Nephron progenitor cell (in vitro differentiated cells): ENCODE results near the gene AP3D1.

Source experiments
- DNase-seq: peaks from one replicate; pipeline ENCODE4 v3.0.0; 2021
- H3K27ac Mint-ChIP-seq: 2 replicates; pipeline ENCODE4 v1.8.0; 2021; ENCODE audit warnings: mild to moderate bottlenecking, moderate library complexity, mixed read lengths
- H3K27me3 Mint-ChIP-seq: 2 replicates; pipeline ENCODE4 v1.8.0; 2021; ENCODE audit warnings: mild to moderate bottlenecking, low read depth, mixed read lengths; ENCODE audit not compliant: poor library complexity
- H3K36me3 Mint-ChIP-seq: 2 replicates; pipeline ENCODE4 v1.8.0; 2021; ENCODE audit warnings: low read depth, mixed read lengths
- H3K4me1 Mint-ChIP-seq: 2 replicates; pipeline ENCODE4 v1.8.0; 2021; ENCODE audit warnings: mixed read lengths
- H3K4me3 Mint-ChIP-seq: 2 replicates; pipeline ENCODE4 v1.8.0; 2021; ENCODE audit warnings: mild to moderate bottlenecking, moderate library complexity, mixed read lengths
- H3K9me3 Mint-ChIP-seq: 2 replicates; pipeline ENCODE4 v1.8.0; 2021; ENCODE audit warnings: mild to moderate bottlenecking, moderate library complexity, mixed read lengths
- TF ChIP-seq, protein P1 (sequence below): fragments of 200-600 bp; sonication (generic); IDR thresholded peaks from 2 replicates; pipeline ENCODE4 v1.5.0; 2021; ENCODE audit warnings: antibody characterized with exemption

AP3D1 gene

DNA sequence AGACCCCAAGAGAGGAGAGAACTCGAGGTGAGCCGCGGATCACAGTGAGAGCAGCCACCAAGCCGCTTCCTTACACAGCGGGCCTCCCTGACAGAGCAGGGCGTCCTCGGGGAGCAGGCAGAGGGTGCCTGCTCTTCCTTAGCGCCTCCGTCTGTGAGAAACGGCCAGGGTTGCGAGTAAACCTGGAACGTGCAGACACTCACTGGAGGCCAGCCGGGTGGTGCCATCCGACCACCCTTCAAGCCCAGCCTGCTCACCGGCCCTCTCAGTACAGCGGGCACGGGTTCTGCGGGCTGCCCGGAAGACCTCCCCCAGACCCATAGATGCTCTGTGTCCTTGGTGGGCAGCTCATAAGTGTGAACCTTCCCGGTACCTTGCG lies 22.0 kb upstream of the AP3D1 start:
- no peak for DNase-seq
- Mint-ChIP-seq H3K4me3 (peak overlapping the region; percentile 52), H3K4me1 (peaks cover 73% of the 10 kb centered on the region), H3K27me3 (peaks cover 3% of the 10 kb centered on the region), H3K36me3 (peaks cover 17% of the 10 kb centered on the region), H3K27ac (peak overlapping the region; percentile 92), H3K9me3 (no peaks in the 10 kb centered on the region)
- TF ChIP-seq, protein P1, sequence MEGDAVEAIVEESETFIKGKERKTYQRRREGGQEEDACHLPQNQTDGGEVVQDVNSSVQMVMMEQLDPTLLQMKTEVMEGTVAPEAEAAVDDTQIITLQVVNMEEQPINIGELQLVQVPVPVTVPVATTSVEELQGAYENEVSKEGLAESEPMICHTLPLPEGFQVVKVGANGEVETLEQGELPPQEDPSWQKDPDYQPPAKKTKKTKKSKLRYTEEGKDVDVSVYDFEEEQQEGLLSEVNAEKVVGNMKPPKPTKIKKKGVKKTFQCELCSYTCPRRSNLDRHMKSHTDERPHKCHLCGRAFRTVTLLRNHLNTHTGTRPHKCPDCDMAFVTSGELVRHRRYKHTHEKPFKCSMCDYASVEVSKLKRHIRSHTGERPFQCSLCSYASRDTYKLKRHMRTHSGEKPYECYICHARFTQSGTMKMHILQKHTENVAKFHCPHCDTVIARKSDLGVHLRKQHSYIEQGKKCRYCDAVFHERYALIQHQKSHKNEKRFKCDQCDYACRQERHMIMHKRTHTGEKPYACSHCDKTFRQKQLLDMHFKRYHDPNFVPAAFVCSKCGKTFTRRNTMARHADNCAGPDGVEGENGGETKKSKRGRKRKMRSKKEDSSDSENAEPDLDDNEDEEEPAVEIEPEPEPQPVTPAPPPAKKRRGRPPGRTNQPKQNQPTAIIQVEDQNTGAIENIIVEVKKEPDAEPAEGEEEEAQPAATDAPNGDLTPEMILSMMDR = no peak

DNA sequence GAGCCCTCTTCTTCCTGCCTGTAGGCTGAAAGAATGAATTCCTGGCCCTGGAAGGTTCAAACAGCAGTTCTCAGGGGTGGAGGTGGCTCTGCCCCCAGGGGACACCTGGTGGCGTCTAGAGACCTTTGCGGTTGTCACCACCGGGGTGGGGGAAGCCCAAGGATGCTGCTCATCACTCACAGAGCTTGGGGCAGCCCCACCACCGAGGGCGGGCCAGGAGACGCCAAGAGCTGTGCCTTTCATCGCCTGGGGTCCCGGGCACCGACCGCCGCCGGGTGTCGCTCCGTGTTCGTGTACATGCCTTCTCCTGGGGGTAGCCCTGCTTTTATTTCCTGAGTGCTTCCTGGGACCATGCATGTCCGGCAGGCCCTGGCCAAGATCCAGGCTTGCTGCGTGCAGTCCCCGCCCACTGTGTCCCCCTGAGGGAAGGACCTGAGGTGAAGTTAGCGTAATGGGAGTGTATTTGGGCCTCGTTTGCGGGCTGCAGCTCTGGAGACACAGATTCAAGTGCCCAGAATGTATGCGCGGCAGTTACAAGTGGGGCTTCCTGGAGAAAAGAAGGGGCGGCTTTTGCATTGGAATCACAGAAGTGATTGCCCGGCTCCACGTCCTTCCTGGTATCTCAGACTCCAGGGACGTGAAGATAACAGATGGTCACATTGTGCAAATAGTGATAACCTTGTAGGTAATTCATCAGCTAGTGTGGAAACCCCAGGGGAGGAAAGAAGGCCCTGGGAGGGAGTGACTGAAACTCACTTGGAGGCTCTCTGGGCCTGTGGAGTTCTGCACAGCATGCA lies 20.2 kb upstream of the AP3D1 start:
- no peaks in the 10 kb centered on the region for H3K9me3 Mint-ChIP-seq
- peak overlapping the region; percentile 52 for H3K4me3 Mint-ChIP-seq
- TF ChIP-seq, protein P1 = no peak

DNA sequence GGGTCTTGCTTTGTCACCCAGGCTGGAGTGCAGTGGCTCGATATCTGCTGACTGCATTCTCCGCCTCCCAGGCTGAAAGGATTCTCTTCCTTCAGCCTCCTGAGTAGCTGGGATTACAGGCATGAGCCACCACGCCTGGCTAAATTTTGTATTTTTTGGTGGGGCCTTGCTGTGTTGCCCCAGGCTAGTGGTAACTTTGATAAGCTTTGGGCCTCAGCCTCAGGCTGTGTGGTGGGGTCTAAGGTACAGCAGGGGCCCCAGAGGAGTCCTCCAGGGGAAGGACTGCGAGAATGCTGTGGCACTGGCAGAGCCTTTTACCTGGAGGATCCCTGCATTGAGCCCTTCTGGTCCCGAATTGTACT lies 19.6 kb upstream of the AP3D1 start:
- Mint-ChIP-seq H3K4me3 (peak overlapping the region; percentile 30), H3K27ac (peak overlapping the region; percentile 99), H3K27me3 (peaks cover 3% of the 10 kb centered on the region), H3K4me1 (peaks cover 83% of the 10 kb centered on the region), H3K36me3 (peaks cover 12% of the 10 kb centered on the region), H3K9me3 (no peaks in the 10 kb centered on the region)
- no peak for DNase-seq
- TF ChIP-seq, protein P1 = no peak

More for the DNA sequence above, 20.2 kb upstream of the AP3D1 start:
- no peak for DNase-seq
- peaks cover 88% of the 10 kb centered on the region for H3K4me1 Mint-ChIP-seq
- H3K27ac Mint-ChIP-seq = peak overlapping the region; percentile 42
- H3K36me3 Mint-ChIP-seq = peaks cover 14% of the 10 kb centered on the region
- peaks cover 3% of the 10 kb centered on the region for H3K27me3 Mint-ChIP-seq

DNA sequence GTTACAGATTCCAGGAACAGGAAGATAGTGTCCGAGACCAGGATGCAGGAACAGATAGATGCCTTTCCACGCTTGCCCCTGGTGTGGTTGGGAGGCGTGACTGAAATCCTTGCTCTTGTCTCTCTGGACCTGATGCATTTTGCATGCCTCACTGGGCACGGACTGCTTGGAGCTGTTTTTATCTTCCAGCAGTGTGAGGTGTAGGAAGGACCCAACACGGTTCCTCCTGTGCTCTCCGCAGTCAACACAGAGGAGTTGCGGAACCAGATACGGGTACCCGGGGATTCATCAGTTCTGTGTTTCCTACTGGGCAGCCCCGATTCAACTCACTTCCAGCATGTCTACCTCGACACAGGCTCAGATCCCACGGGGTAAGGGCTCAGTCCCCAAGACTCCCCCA lies 18.9 kb upstream of the AP3D1 start:
- TF ChIP-seq, protein P1 = no peak
- Mint-ChIP-seq H3K4me3 (peak overlapping the region; percentile 56), H3K36me3 (peaks cover 8% of the 10 kb centered on the region), H3K27ac (peak overlapping the region; percentile 99), H3K4me1 (peaks cover 84% of the 10 kb centered on the region), H3K9me3 (no peaks in the 10 kb centered on the region), H3K27me3 (peaks cover 3% of the 10 kb centered on the region)
- DNase-seq = peak; percentile 60

DNA sequence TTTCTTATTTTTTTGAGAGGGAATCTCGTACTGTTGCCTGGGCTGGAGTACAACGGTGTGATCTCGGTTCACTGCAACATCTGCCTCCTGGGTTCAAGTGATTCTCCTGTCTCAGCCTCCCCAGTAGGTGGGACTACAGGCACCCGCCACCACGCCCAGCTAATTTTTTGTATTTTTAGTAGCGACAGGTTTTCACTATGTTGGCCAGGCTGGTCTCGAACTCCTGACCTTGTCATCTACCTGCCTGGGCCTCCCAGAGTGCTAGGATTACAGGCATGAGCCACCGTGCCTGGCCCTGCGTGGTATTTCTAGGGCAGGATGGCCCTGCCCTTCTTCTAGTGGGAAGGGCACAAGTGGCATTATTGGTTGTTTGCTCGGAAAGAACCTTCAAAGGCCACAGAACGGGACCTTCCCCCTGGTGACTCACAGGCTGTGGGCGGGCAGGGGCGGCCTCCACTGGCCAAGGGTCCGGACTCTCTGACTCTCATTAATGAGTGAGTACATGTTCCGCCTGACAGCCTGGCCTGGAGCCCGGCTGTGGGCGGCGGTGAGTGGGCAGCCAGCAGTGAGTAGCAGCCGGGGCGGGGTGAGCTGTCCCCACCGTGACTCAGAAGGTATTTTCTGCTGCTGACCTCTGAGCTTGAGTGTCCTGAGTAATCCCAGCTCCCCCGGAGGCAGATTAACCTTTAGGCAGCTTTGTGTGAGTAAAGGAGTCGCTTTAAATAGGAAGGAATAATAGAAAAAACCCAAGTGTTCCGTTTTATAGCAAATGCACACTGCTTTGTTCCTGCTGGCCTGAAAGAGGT lies 17.5 kb upstream of the AP3D1 start:
- peak; percentile 79 for DNase-seq
- TF ChIP-seq, protein P1 = no peak
- Mint-ChIP-seq H3K9me3 (no peaks in the 10 kb centered on the region), H3K27me3 (peaks cover 3% of the 10 kb centered on the region), H3K4me1 (peaks cover 83% of the 10 kb centered on the region), H3K4me3 (peak overlapping the region; percentile 62), H3K27ac (peak overlapping the region; percentile 95), H3K36me3 (peaks cover 3% of the 10 kb centered on the region)
